ENCODE measurements around the gene ARHGAP25. TPM values are rescaled to one million over a fixed set of nuclear protein-coding genes. Genes with fewer than 3 reads are reported as not detected.

The ARHGAP25 gene
- total RNA-seq, 1 experiment from 2014 or later = 6.2 TPM

- CTCF ChIA-PET = no interaction called here
- POLR2A ChIA-PET (ENCODE audit: low non-redundant PET) = no interaction called here
Measured at GRCh38 chr2:68860111-68860510, 125.5 kb downstream of the ARHGAP25 start.

GRCh38 chr2:68861330-68861729 is 126.7 kb downstream of the ARHGAP25 start:
- intact Hi-C loops (cut with micrococcal nuclease; ENCODE audit: unreplicated experiment) = no loop called here
- Histone ChIP-seq H3K9me3 (ENCODE audit: low read depth, low read length, poor library complexity, severe bottlenecking) (no peaks in the 10 kb centered on the region), H3K27ac (ENCODE audit: low read depth, low read length, poor library complexity, severe bottlenecking) (no peak overlapping the region), H3K4me3 (ENCODE audit: low read depth, low read length, poor library complexity, severe bottlenecking) (no peak overlapping the region), H3K36me3 (ENCODE audit: insufficient read depth, low read length, poor library complexity, severe bottlenecking) (no peaks in the 10 kb centered on the region), H3K27me3 (replicated peaks; ENCODE audit: insufficient read depth, low read depth, low read length, poor library complexity) (no peaks in the 10 kb centered on the region), H3K4me1 (ENCODE audit: insufficient read depth, low read length, poor library complexity, severe bottlenecking) (no peaks in the 10 kb centered on the region)
- ChIA-PET POLR2A (ENCODE audit: low non-redundant PET) (no interaction called here), CTCF (no interaction called here)
- no TSS peak for BruUV-seq (replicated peaks)
- no peak for DNase-seq (ENCODE audit: low spot score)
- TF ChIP-seq EZH2 (IDR thresholded peaks at IDR 0.05; ENCODE audit: borderline replicate concordance, low read depth, low read length, poor library complexity, severe bottlenecking) = no peak
- TF ChIP-seq CTCF (conservative IDR thresholded peaks at IDR 0.05; ENCODE audit: low read depth, low read length) = no peak

More at GRCh38 chr2:68860111-68860510, 125.5 kb downstream of the ARHGAP25 start:
- Histone ChIP-seq H3K4me1 (ENCODE audit: insufficient read depth, low read length, poor library complexity, severe bottlenecking) (no peaks in the 10 kb centered on the region), H3K9me3 (ENCODE audit: low read depth, low read length, poor library complexity, severe bottlenecking) (no peaks in the 10 kb centered on the region), H3K36me3 (ENCODE audit: insufficient read depth, low read length, poor library complexity, severe bottlenecking) (no peaks in the 10 kb centered on the region), H3K27ac (ENCODE audit: low read depth, low read length, poor library complexity, severe bottlenecking) (no peak overlapping the region), H3K27me3 (replicated peaks; ENCODE audit: insufficient read depth, low read depth, low read length, poor library complexity) (no peaks in the 10 kb centered on the region), H3K4me3 (ENCODE audit: low read depth, low read length, poor library complexity, severe bottlenecking) (no peak overlapping the region)
- no TSS peak for BruUV-seq (replicated peaks)
- DNase-seq (ENCODE audit: low spot score) = no peak
- intact Hi-C loops (cut with micrococcal nuclease; ENCODE audit: unreplicated experiment) = no loop called here
- TF ChIP-seq EZH2 (IDR thresholded peaks at IDR 0.05; ENCODE audit: borderline replicate concordance, low read depth, low read length, poor library complexity, severe bottlenecking) = no peak
- no peak for TF ChIP-seq CTCF (conservative IDR thresholded peaks at IDR 0.05; ENCODE audit: low read depth, low read length)

- intact Hi-C loops (cut with micrococcal nuclease; ENCODE audit: unreplicated experiment) = no loop called here
- no peaks in the 10 kb centered on the region for H3K4me1 ChIP-seq (ENCODE audit: insufficient read depth, low read length, poor library complexity, severe bottlenecking)
- TF ChIP-seq EZH2 (IDR thresholded peaks at IDR 0.05; ENCODE audit: borderline replicate concordance, low read depth, low read length, poor library complexity, severe bottlenecking) = no peak
- TF ChIP-seq CTCF (conservative IDR thresholded peaks at IDR 0.05; ENCODE audit: low read depth, low read length) = no peak
- ChIA-PET POLR2A (ENCODE audit: low non-redundant PET) (no interaction called here), CTCF (no interaction called here)
- no peaks in the 10 kb centered on the region for H3K36me3 ChIP-seq (ENCODE audit: insufficient read depth, low read length, poor library complexity, severe bottlenecking)
- H3K4me3 ChIP-seq (ENCODE audit: low read depth, low read length, poor library complexity, severe bottlenecking) = no peak overlapping the region
- H3K27me3 ChIP-seq (replicated peaks; ENCODE audit: insufficient read depth, low read depth, low read length, poor library complexity) = no peaks in the 10 kb centered on the region
- no peaks in the 10 kb centered on the region for H3K9me3 ChIP-seq (ENCODE audit: low read depth, low read length, poor library complexity, severe bottlenecking)
- DNase-seq (ENCODE audit: low spot score) = no peak
- H3K27ac ChIP-seq (ENCODE audit: low read depth, low read length, poor library complexity, severe bottlenecking) = no peak overlapping the region
- no TSS peak for BruUV-seq (replicated peaks)
Measured at GRCh38 chr2:68862889-68863288, 128.3 kb downstream of the ARHGAP25 start.

Measured in A673 (cell line).